ENCODE data around the gene TCL1A. TPM values are rescaled to one million over a fixed set of nuclear protein-coding genes. Genes with fewer than 3 reads are reported as not detected.

Gene TCL1A
- total RNA-seq, 1 experiment from 2014 or later, result not detected

- H3K9me3 ChIP-seq (ENCODE audit: control insufficient read depth, insufficient read depth, low read depth, low read length), result no peaks in the 10 kb centered on the region
- in situ Hi-C loops (cut with HindIII; ENCODE audit: low pct_unique_long_range_greater_than_20kb, low sequenced_read_pairs), result no loop called here
- H3K4me1 ChIP-seq (ENCODE audit: control insufficient read depth, insufficient read depth, low read length), result no peaks in the 10 kb centered on the region
- no peak for ATAC-seq
- no TSS peak for BruUV-seq (replicated peaks)
- POLR2A ChIA-PET, result no interaction called here
- no peak for TF ChIP-seq CTCF (IDR thresholded peaks at IDR 0.05)
- no peak for TF ChIP-seq TCF7L2 (IDR thresholded peaks at IDR 0.05; ENCODE audit: low read depth, low read length)
- no peak for TF ChIP-seq SIN3A (IDR thresholded peaks at IDR 0.05; ENCODE audit: borderline replicate concordance, insufficient read depth, low read depth, low read length)
- TF ChIP-seq POLR2AphosphoS5 (IDR thresholded peaks at IDR 0.05; ENCODE audit: low read depth, low read length), result no peak
- no peaks in the 10 kb centered on the region; the same call in 1 of the 2 replicates for H3K27me3 ChIP-seq (ENCODE audit: control insufficient read depth, insufficient read depth, low read length)
- no peak for DNase-seq (ENCODE audit: low read depth, low spot score)
- H3K36me3 ChIP-seq (ENCODE audit: control insufficient read depth, insufficient read depth, low read length), result no peaks in the 10 kb centered on the region
- no peak overlapping the region for H3K4me3 ChIP-seq (ENCODE audit: low read depth in 2 of 2, low read length in 2 of 2)
- CTCF ChIA-PET, result no interaction called here
- intact Hi-C loops (cut with micrococcal nuclease; ENCODE audit: unreplicated experiment), result no loop called here
- H3K27ac ChIP-seq (ENCODE audit: low read length), result no peak overlapping the region
Observed at GRCh38 chr14:95700221-95700976, 13.5 kb downstream of the TCL1A start.

GRCh38 chr14:95699412-95699811 is 14.5 kb downstream of the TCL1A start:
- no TSS peak for BruUV-seq (replicated peaks)
- in situ Hi-C loops (cut with HindIII; ENCODE audit: low pct_unique_long_range_greater_than_20kb, low sequenced_read_pairs), result no loop called here
- H3K4me3 ChIP-seq (ENCODE audit: low read depth in 2 of 2, low read length in 2 of 2), result no peak overlapping the region

More at GRCh38 chr14:95699412-95699811, 14.5 kb downstream of the TCL1A start:
- TF ChIP-seq SIN3A (IDR thresholded peaks at IDR 0.05; ENCODE audit: borderline replicate concordance, insufficient read depth, low read depth, low read length) (no peak), CTCF (IDR thresholded peaks at IDR 0.05) (no peak), POLR2AphosphoS5 (IDR thresholded peaks at IDR 0.05; ENCODE audit: low read depth, low read length) (no peak), TCF7L2 (IDR thresholded peaks at IDR 0.05; ENCODE audit: low read depth, low read length) (no peak), REST (IDR thresholded peaks at IDR 0.05; ENCODE audit: insufficient read depth in 1 of 2, low read depth in 2 of 2, low read length in 1 of 2) (no peak)
- no peaks in the 10 kb centered on the region; the same call in 1 of the 2 replicates for H3K27me3 ChIP-seq (ENCODE audit: control insufficient read depth, insufficient read depth, low read length)
- no peaks in the 10 kb centered on the region for H3K9me3 ChIP-seq (ENCODE audit: control insufficient read depth, insufficient read depth, low read depth, low read length)
- H3K27ac ChIP-seq (ENCODE audit: low read length), result no peak overlapping the region
- no peaks in the 10 kb centered on the region for H3K4me1 ChIP-seq (ENCODE audit: control insufficient read depth, insufficient read depth, low read length)
- DNase-seq (ENCODE audit: low read depth, low spot score) (no peak), ATAC-seq (no peak)
- no peaks in the 10 kb centered on the region for H3K36me3 ChIP-seq (ENCODE audit: control insufficient read depth, insufficient read depth, low read length)
- POLR2A ChIA-PET, result no interaction called here
- CTCF ChIA-PET, result no interaction called here
- intact Hi-C loops (cut with micrococcal nuclease; ENCODE audit: unreplicated experiment), result no loop called here

All from Panc1 (cell line).